ENCODE data around the gene SLC15A4.

DNA sequence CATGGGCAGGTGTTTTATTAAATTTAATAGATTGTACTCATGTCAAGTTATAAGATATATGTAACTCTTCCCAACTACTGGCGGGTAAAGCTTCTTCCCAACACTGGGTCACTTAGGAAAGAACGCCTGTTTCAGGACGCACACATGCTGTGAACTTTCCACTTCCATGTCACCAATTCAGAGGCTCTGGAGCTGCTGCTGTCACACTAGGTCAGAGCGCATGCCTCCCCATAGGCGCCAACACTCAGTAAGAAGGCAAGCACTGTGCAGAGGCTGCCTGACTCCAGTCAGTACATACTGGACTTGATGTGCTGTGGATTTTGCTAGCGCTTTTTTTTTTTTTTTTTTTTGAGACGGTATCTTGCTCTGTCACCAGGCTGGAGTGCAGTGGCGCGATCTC is 17.2 kb downstream of the SLC15A4 start:
- TF ChIP-seq EZH2phosphoT487 (IDR thresholded peaks at IDR 0.05; ENCODE audit: low read depth) = no peak
- TF ChIP-seq, protein P1, sequence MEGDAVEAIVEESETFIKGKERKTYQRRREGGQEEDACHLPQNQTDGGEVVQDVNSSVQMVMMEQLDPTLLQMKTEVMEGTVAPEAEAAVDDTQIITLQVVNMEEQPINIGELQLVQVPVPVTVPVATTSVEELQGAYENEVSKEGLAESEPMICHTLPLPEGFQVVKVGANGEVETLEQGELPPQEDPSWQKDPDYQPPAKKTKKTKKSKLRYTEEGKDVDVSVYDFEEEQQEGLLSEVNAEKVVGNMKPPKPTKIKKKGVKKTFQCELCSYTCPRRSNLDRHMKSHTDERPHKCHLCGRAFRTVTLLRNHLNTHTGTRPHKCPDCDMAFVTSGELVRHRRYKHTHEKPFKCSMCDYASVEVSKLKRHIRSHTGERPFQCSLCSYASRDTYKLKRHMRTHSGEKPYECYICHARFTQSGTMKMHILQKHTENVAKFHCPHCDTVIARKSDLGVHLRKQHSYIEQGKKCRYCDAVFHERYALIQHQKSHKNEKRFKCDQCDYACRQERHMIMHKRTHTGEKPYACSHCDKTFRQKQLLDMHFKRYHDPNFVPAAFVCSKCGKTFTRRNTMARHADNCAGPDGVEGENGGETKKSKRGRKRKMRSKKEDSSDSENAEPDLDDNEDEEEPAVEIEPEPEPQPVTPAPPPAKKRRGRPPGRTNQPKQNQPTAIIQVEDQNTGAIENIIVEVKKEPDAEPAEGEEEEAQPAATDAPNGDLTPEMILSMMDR (IDR thresholded peaks at IDR 0.05; ENCODE audit: low read depth, low read length) = no peak

All from OCI-LY3 (cell line).